H1 (cell line): ENCODE data around the gene IGSF9B. TPM values are rescaled to one million over a fixed set of nuclear protein-coding genes. Genes with fewer than 3 reads are reported as not detected.

Experiments used
- CTCF ChIA-PET: fragments of 300-600 bp; sonication (Branson Sonifier 250); formaldehyde crosslinking; loops from one replicate; lab custom pipeline; 2021; ENCODE audit not compliant: partially characterized antibody; lab: Charles Lee
- POLR2A ChIA-PET: fragments of 300-600 bp; sonication (Branson Sonifier 250); formaldehyde crosslinking; loops from one replicate; lab custom pipeline; 2021; ENCODE audit warnings: inconsistent platforms; ENCODE audit not compliant: partially characterized antibody; lab: Charles Lee
- DNase-seq, 2 experiments: peaks; one replicate each; pipeline versions ENCODE4 v3.0.0 to v3.0.0-alpha.2; 2010 to 2022; ENCODE audit warnings: low spot score in 2 of 2, low read depth in 1 of 2, mixed read lengths in 1 of 2
- FAIRE-seq: peaks from 2 replicates; lab custom pipeline; 2011; peaks lifted over from hg19 to GRCh38; lab: Jason Lieb, UNC
- H2AFZ ChIP-seq: 2 replicates; pipeline ENCODE4 v1.8.1; 2012; ENCODE audit warnings: low read length, inconsistent platforms
- H2AK5ac ChIP-seq: 2 replicates; pipeline ENCODE4 v1.6.1; 2013; ENCODE audit warnings: low read depth, low read length
- H2BK120ac ChIP-seq: replicated peaks from 2 replicates; pipeline ENCODE3; 2013; ENCODE audit warnings: low read depth, low read length, inconsistent platforms
- H2BK12ac ChIP-seq: 2 replicates; pipeline ENCODE4 v1.6.1; 2013; ENCODE audit warnings: low read depth, low read length
- H2BK15ac ChIP-seq: 2 replicates; pipeline ENCODE4 v1.6.1; 2013; ENCODE audit warnings: low read length
- H2BK20ac ChIP-seq: 2 replicates; pipeline ENCODE4 v1.6.1; 2013; ENCODE audit warnings: low read length
- H2BK5ac ChIP-seq: 2 replicates; pipeline ENCODE4 v1.6.1; 2013; ENCODE audit warnings: low read depth, low read length
- H3K14ac ChIP-seq: 2 replicates; pipeline ENCODE4 v1.6.1; 2013; ENCODE audit warnings: inconsistent platforms; ENCODE audit not compliant: insufficient read length
- H3K18ac ChIP-seq: 2 replicates; pipeline ENCODE4 v1.6.1; 2013; ENCODE audit warnings: low read length; ENCODE audit errors: extremely low read depth
- H3K23ac ChIP-seq: 2 replicates; pipeline ENCODE4 v1.6.1; 2013; ENCODE audit warnings: inconsistent platforms; ENCODE audit not compliant: insufficient read length
- H3K23me2 ChIP-seq: 2 replicates; pipeline ENCODE4 v1.6.1; 2013; ENCODE audit warnings: low read depth, low read length
- H3K27ac ChIP-seq: 2 replicates; pipeline ENCODE4 v1.6.1; 2011; ENCODE audit warnings: low read depth, low read length, inconsistent platforms
- H3K27me3 ChIP-seq, 4 experiments: replicated peaks in 1 of 4; 1 replicate in 1 of 4; 2 replicates in 3 of 4; pipeline versions ENCODE4 v1.6.1 to v1.8.1; 2011 to 2013; ENCODE audit warnings: low read length in 3 of 4, mild to moderate bottlenecking in 3 of 4, inconsistent platforms in 2 of 4, mixed read lengths in 2 of 4, moderate library complexity in 1 of 4; ENCODE audit not compliant: control insufficient read depth in 3 of 4, insufficient read depth in 3 of 4; ENCODE audit errors: extremely low read depth in 1 of 4
- H3K36me3 ChIP-seq, 4 experiments: 2 replicates each; pipeline versions ENCODE4 v1.6.1 to v1.8.1; 2011 to 2013; ENCODE audit warnings: mild to moderate bottlenecking in 4 of 4, low read length in 3 of 4, moderate library complexity in 2 of 4, control low read depth in 1 of 4, inconsistent platforms in 1 of 4; ENCODE audit not compliant: insufficient read depth in 4 of 4, control insufficient read depth in 2 of 4
- H3K4ac ChIP-seq: replicated peaks from 2 replicates; pipeline ENCODE3; 2013; ENCODE audit warnings: low read length, low read depth, mixed read lengths, inconsistent platforms; ENCODE audit not compliant: insufficient read length
- H3K4me1 ChIP-seq, 4 experiments: replicated peaks in 1 of 4; 1 replicate in 1 of 4; 2 replicates in 3 of 4; pipeline versions ENCODE4 v1.6.1 to v1.8.1; 2011 to 2013; ENCODE audit warnings: low read length in 3 of 4, inconsistent platforms in 2 of 4, mixed read lengths in 1 of 4; ENCODE audit not compliant: insufficient read depth in 4 of 4, control insufficient read depth in 3 of 4
- H3K4me2 ChIP-seq, 2 experiments: 2 replicates each; pipeline versions ENCODE4 v1.6.1 to v1.8.1; 2011 to 2013; ENCODE audit warnings: low read depth in 2 of 2, low read length in 2 of 2, control low read depth in 1 of 2, inconsistent platforms in 1 of 2, mild to moderate bottlenecking in 1 of 2; ENCODE audit not compliant: insufficient read depth in 1 of 2
- H3K4me3 ChIP-seq, 4 experiments: fragments of 200-600, 300-600 bp in 1 of 4; sonication (generic), shearing (Covaris generic), sonication (Bioruptor Twin) in 1 of 4; 2 replicates each; pipeline versions ENCODE4 v1.5.1 to v1.8.1; 2011 to 2016; ENCODE audit warnings: low read length in 4 of 4, low read depth in 3 of 4, control low read depth in 2 of 4, inconsistent platforms in 2 of 4, mild to moderate bottlenecking in 2 of 4, mixed read lengths in 1 of 4, moderate library complexity in 1 of 4; ENCODE audit not compliant: insufficient read depth in 2 of 4; ENCODE audit errors: extremely low read depth in 1 of 4
- H3K56ac ChIP-seq: replicated peaks from 2 replicates; pipeline ENCODE3; 2013; ENCODE audit warnings: low read depth, mild to moderate bottlenecking, mixed read lengths, low read length, inconsistent platforms; ENCODE audit not compliant: insufficient read length
- H3K79me1 ChIP-seq: 2 replicates; pipeline ENCODE4 v1.6.1; 2013; ENCODE audit warnings: low read depth, low read length, control low read depth
- H3K79me2 ChIP-seq, 2 experiments: 2 replicates each; pipeline versions ENCODE4 v1.6.1 to v1.8.1; 2012 to 2013; ENCODE audit warnings: low read length in 2 of 2, mild to moderate bottlenecking in 2 of 2, inconsistent platforms in 1 of 2; ENCODE audit not compliant: insufficient read depth in 2 of 2, control insufficient read depth in 1 of 2
- H3K9ac ChIP-seq, 4 experiments: replicated peaks in 1 of 4; 1 replicate in 1 of 4; 2 replicates in 3 of 4; pipeline versions ENCODE4 v1.6.1 to v1.8.1; 2011 to 2013; ENCODE audit warnings: low read depth in 3 of 4, low read length in 3 of 4, control low read depth in 2 of 4, mild to moderate bottlenecking in 2 of 4, moderate library complexity in 2 of 4, inconsistent platforms in 1 of 4; ENCODE audit errors: extremely low read depth in 1 of 4
- H3K9me3 ChIP-seq, 2 experiments: 2 replicates each; pipeline versions ENCODE4 v1.6.1 to v1.8.1; 2012 to 2013; ENCODE audit warnings: mild to moderate bottlenecking in 2 of 2, moderate library complexity in 2 of 2, control low read depth in 1 of 2, inconsistent platforms in 1 of 2, low read depth in 1 of 2, low read length in 1 of 2, mixed read lengths in 1 of 2; ENCODE audit not compliant: insufficient read depth in 2 of 2
- H4K20me1 ChIP-seq, 2 experiments: replicated peaks in 1 of 2; 2 replicates each; pipeline versions ENCODE3 to v1.8.1; 2011 to 2013; ENCODE audit warnings: inconsistent platforms in 2 of 2, low read length in 2 of 2, mild to moderate bottlenecking in 1 of 2; ENCODE audit not compliant: insufficient read depth in 2 of 2, control insufficient read depth in 1 of 2
- H4K5ac ChIP-seq: 2 replicates; pipeline ENCODE4 v1.6.1; 2013; ENCODE audit warnings: low read length, low read depth, mixed read lengths, inconsistent platforms; ENCODE audit not compliant: insufficient read length
- H4K8ac ChIP-seq: 2 replicates; pipeline ENCODE4 v1.8.0; 2013; ENCODE audit warnings: mild to moderate bottlenecking, moderate library complexity, low read length, inconsistent platforms; ENCODE audit not compliant: insufficient read depth; ENCODE audit errors: extremely low read depth
- H4K91ac ChIP-seq: replicated peaks from 2 replicates; pipeline ENCODE3; 2013; ENCODE audit warnings: low read length, mixed read lengths, inconsistent platforms; ENCODE audit not compliant: insufficient read length
- CHD2 ChIP-seq: IDR thresholded peaks from 2 replicates; pipeline ENCODE4 v1.6.1; 2012; ENCODE audit warnings: low read length, improper control_type of control experiment
- FOSL1 ChIP-seq: IDR thresholded peaks from 2 replicates; pipeline ENCODE4 v1.6.1; 2011; ENCODE audit warnings: mild to moderate bottlenecking, low read depth, low read length, moderate library complexity; ENCODE audit not compliant: insufficient read depth
- GABPA ChIP-seq: IDR thresholded peaks from 2 replicates; pipeline ENCODE4 v1.6.1; 2011; ENCODE audit warnings: mild to moderate bottlenecking, low read length, moderate library complexity, borderline replicate concordance; ENCODE audit not compliant: insufficient read depth
- SAP30 ChIP-seq: fragments of 300-600 bp; sonication (generic); IDR thresholded peaks from 2 replicates; pipeline ENCODE4 v1.7.1; 2012; ENCODE audit warnings: low read length, moderate library complexity, mild to moderate bottlenecking, inconsistent platforms; ENCODE audit not compliant: insufficient read depth, insufficient replicate concordance
- WGBS, 2 experiments: shearing (Covaris generic) in 1 of 2; methylation state at CpG; one replicate each; pipeline versions ENCODE4 v1.1.6 to v1.1.7; 2013 to 2015; ENCODE audit warnings: low lambda C conversion rate in 2 of 2, mixed read lengths in 2 of 2, inconsistent platforms in 1 of 2, low coverage in 1 of 2, missing lambda C conversion rate in 1 of 2; ENCODE audit not compliant: insufficient replicate concordance in 2 of 2, insufficient coverage in 1 of 2, insufficient read length in 1 of 2; ENCODE audit errors: extremely low coverage in 1 of 2, missing lambda C conversion rate in 1 of 2; 5-methylcytosine and 5-hydroxymethylcytosine counted together
- polyA plus RNA-seq, 7 experiments: library from polyadenylated mRNA; depleted of rRNA in 3 of 7; stranded (reverse) in 5 of 7; unstranded in 2 of 7; fragments of >200 nt in 5 of 7; fragments of 200-250 nt in 2 of 7; gene quantifications; 1 replicate in 5 of 7; 2 replicates in 1 of 7; 4 replicates in 1 of 7; pipeline versions ENCODE4 v1.2.1 to v1.2.3, GENCODE V29; 2011 to 2013; ENCODE audit warnings: missing spikeins in 2 of 7, mixed read lengths in 2 of 7
- total RNA-seq: library from RNA; stranded (reverse); fragmentation: NEBNext Ultra II Directional; extraction: Animal tissue kit (Norgen Biotek cat#: 25700); gene quantifications from 2 replicates; pipeline ENCODE4 v1.2.1, GENCODE V29; 2021

Gene IGSF9B
- total and polyA plus RNA-seq, 2 of the 8 experiments (the other 6 are each of a cell fraction or from before 2014, with no cell fraction given) = 16.5 to 49.2 TPM

DNA sequence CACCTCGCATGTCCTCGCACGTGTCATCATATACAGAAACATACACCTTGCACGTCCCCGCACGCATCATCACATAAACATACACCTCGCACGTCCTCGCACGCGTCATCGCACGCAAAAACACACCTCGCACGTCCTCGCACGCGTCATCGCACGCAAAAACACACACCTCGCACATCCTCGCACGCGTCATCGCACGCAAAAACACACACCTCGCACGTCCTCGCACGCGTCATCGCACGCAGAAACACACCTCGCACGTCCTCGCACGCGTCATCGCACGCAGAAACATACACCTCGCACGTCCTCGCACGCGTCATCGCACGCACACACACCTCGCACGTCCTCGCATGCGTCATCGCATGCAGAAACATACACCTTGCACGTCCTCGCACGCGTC is 16.7 kb downstream of the IGSF9B start:
- H3K27ac ChIP-seq = no peak overlapping the region
- 95 to 99% methylated on average over 26 to 34 of the region's 56 CpGs for WGBS, 2 experiments
- no peak overlapping the region for H3K56ac ChIP-seq
- TF ChIP-seq GABPA = no peak
- no peak for TF ChIP-seq SAP30
- TF ChIP-seq FOSL1 = no peak
- TF ChIP-seq CHD2 = no peak
- H3K4ac ChIP-seq = no peak overlapping the region
- ChIA-PET POLR2A (no interaction called here), CTCF (no interaction called here)
- H4K5ac ChIP-seq = no peak overlapping the region
- no peak overlapping the region for H2BK20ac ChIP-seq
- no peak overlapping the region for H2AFZ ChIP-seq
- H3K9ac ChIP-seq = no peak overlapping the region
- peaks cover 0 to 7% of the 10 kb centered on the region in 2 experiments; a peak in 1 of 4 replicates for H3K9me3 ChIP-seq
- no peak overlapping the region for H4K91ac ChIP-seq
- no peak overlapping the region for H3K14ac ChIP-seq
- peaks cover 0 to 19% (median 13%) of the 10 kb centered on the region in 4 experiments; a peak in 6 of 8 replicates for H3K36me3 ChIP-seq
- H2BK15ac ChIP-seq = no peak overlapping the region
- H4K20me1 ChIP-seq = peaks cover 2 to 12% of the 10 kb centered on the region in 2 experiments
- H3K4me1 ChIP-seq = no peaks in the 10 kb centered on the region; a peak in 1 of 7 replicates
- H3K79me2 ChIP-seq = peaks cover 0 to 7% of the 10 kb centered on the region in 2 experiments; a peak in 1 of 4 replicates
- no peak overlapping the region for H4K8ac ChIP-seq
- no peak overlapping the region for H3K23ac ChIP-seq
- H3K4me2 ChIP-seq = no peak overlapping the region
- H3K4me3 ChIP-seq = no peak overlapping the region
- peaks cover 11% of the 10 kb centered on the region; the same call in 1 of the 2 replicates for H3K79me1 ChIP-seq
- FAIRE-seq (no peak), DNase-seq (no peak)
- no peaks in the 10 kb centered on the region for H3K27me3 ChIP-seq
- no peaks in the 10 kb centered on the region for H3K23me2 ChIP-seq
- no peak overlapping the region for H3K18ac ChIP-seq
- H2BK5ac ChIP-seq = peak overlapping the region; percentile 60; the same call in 1 of the 2 replicates
- peak overlapping the region; percentile 82; the same call in 1 of the 2 replicates for H2AK5ac ChIP-seq
- H2BK120ac ChIP-seq = no peak overlapping the region
- H2BK12ac ChIP-seq = no peak overlapping the region
